ENCODE results near the gene THPO.

DNA sequence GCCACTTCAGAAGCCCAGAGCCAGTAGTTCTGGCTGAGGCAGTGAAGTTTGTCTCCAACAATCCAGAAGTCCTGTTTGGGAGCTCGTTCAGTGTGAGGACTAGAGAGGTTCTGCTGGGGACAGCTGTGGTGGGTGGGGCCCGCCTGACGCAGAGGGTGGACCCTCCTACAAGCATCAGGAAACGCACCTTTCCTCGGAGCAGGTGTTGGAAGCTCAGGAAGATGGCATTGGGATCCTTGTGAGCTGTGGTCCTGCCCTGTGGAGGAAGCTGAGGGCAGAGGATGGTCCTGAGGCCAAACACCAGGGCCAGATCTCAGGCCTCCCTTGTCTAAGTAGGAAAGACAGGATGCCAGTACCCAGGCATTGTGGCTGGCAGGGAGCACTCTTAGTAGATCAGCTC is 5.1 kb downstream of the THPO start:
- TF ChIP-seq POLR2A (IDR thresholded peaks at IDR 0.05; ENCODE audit: low read length), result no peak
- no peak for TF ChIP-seq GATA1 (IDR thresholded peaks at IDR 0.05; ENCODE audit: low read depth, low read length)

Data from erythroblast (primary cell).